OCI-LY3 (cell line): ENCODE data around the gene SCAF8.

ENCODE experiments used
- CTCF ChIP-seq: fragments of 200-600, 300-600 bp; sonication (generic); IDR thresholded peaks from 2 replicates; pipeline ENCODE4 v1.5.1; 2014; ENCODE audit warnings: antibody characterized with exemption, low read length, low read depth
- EZH2phosphoT487 ChIP-seq: fragments of 200-600 bp; shearing (Covaris generic); IDR thresholded peaks from 2 replicates; pipeline ENCODE4 v1.6.1; 2018; ENCODE audit warnings: antibody characterized with exemption, mixed run types, low read depth

- TF ChIP-seq CTCF, result no peak
- no peak for TF ChIP-seq EZH2phosphoT487
Observed at GRCh38 chr6:154733626-154734382, 588 bp downstream of the SCAF8 start.
